Uterus (tissue), 2 donors: ENCODE results near the gene OR2Y1.

Experiments
- POLR2A ChIP-seq, 2 donors: fragments of 450-650 bp; IDR thresholded peaks; one replicate each; pipeline ENCODE4 v1.6.1; 2016; ENCODE audit warnings: antibody characterized with exemption in 2 of 2, mild to moderate bottlenecking in 1 of 2, moderate library complexity in 1 of 2
- TF ChIP-seq, protein P1 (sequence below), 4 experiments: fragments of 200-600 bp in 2 of 4; fragments of 450-650 bp in 2 of 4; sonication (generic) in 2 of 4; IDR thresholded peaks; one replicate each; pipeline ENCODE4 v1.5.1; 2016 to 2019; ENCODE audit warnings: antibody characterized with exemption in 4 of 4, mild to moderate bottlenecking in 2 of 4, moderate library complexity in 1 of 4

DNA sequence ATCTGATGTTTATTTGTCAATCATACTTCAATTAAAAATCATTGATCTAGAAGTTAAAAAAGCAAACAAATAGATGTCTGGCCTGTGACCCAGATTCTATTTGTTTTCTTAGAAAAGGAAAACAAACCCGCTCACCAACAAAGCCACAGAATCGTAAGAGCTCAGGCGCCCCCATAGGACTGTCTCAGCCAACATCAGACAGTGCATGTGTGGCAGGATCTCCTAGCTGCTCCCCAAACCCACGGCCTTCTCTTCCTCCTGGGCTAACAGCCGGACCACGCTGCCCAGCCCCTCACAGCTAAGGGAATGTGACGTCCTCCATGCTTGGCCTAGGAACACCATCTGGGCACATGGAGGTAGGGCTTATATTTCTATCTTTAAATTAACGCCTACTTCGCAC, 19.4 kb downstream of the OR2Y1 start:
- TF ChIP-seq, protein P1, sequence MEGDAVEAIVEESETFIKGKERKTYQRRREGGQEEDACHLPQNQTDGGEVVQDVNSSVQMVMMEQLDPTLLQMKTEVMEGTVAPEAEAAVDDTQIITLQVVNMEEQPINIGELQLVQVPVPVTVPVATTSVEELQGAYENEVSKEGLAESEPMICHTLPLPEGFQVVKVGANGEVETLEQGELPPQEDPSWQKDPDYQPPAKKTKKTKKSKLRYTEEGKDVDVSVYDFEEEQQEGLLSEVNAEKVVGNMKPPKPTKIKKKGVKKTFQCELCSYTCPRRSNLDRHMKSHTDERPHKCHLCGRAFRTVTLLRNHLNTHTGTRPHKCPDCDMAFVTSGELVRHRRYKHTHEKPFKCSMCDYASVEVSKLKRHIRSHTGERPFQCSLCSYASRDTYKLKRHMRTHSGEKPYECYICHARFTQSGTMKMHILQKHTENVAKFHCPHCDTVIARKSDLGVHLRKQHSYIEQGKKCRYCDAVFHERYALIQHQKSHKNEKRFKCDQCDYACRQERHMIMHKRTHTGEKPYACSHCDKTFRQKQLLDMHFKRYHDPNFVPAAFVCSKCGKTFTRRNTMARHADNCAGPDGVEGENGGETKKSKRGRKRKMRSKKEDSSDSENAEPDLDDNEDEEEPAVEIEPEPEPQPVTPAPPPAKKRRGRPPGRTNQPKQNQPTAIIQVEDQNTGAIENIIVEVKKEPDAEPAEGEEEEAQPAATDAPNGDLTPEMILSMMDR (IDR thresholded peaks at IDR 0.05): no peak
- no peak for TF ChIP-seq POLR2A (IDR thresholded peaks at IDR 0.05)
